Measurements from ENCODE around the gene DENND10.

DNA sequence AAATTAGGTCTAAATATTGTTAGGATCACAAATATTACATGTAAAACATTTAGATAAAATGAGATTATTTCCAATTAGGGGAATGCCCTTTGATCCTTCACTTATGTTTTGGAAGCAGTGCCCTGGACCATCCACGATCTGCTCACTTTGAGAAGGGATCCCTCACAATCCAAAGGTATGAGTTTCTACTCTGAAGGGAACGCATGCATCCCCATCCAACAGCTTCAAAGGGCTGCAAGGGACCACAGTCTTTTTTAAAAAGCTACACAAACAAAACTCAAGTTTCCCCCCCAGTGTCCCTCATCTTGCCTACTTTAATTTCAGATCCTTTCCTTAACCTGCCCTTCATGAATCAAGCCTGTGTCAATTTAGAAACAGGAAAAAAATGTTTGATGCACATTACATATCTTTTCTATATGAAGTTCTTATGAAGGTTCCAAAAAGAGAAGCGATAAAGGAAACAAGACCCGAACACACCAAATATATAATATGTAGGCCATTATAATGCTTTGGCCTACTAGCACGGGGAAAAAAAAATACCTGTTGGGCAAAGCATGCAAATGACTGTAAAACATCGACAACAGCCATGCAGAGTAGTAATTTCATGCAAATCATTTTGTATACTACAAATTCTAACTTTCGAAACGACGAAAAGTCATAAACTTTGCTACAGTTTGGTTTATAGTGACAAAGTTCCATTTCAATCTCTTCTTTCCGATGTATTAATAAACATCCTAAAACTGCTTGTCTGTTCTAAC lies 25.3 kb upstream of the DENND10 start:
- TF ChIP-seq CTCF (IDR thresholded peaks at IDR 0.05) (no peak), POLR2A (IDR thresholded peaks at IDR 0.05) (no peak)
